ENCODE results near the gene NUDCD3. TPM values are rescaled to one million over a fixed set of nuclear protein-coding genes. Genes with fewer than 3 reads are reported as not detected.

The NUDCD3 gene
- total RNA-seq, 1 donor from 2014 or later, result 35.4 TPM

- Histone ChIP-seq H3K79me2 (ENCODE audit: low read depth) (no peaks in the 10 kb centered on the region), H3K9ac (no peak overlapping the region), H3K4me2 (no peak overlapping the region), H3K4me1 (no peaks in the 10 kb centered on the region), H3K4me3 (no peak overlapping the region), H3K36me3 (no peaks in the 10 kb centered on the region), H3K9me3 (ENCODE audit: low read depth) (no peaks in the 10 kb centered on the region), H3K27ac (no peak overlapping the region), H3F3A (ENCODE audit: low read depth) (no peaks in the 10 kb centered on the region), H2AFZ (replicated peaks) (peak overlapping the region; percentile 82), H3K27me3 (no peaks in the 10 kb centered on the region), H4K20me1 (ENCODE audit: low read depth) (no peaks in the 10 kb centered on the region)
- Mint-ChIP-seq H3K36me3 (no peaks in the 10 kb centered on the region), H3K4me3 (no peak overlapping the region), H3K27me3 (ENCODE audit: insufficient read depth, low read depth) (peaks cover 4% of the 10 kb centered on the region), H3K27ac (no peak overlapping the region), H3K9me3 (peaks cover under 1% of the 10 kb centered on the region), H3K4me1 (no peaks in the 10 kb centered on the region)
- TF ChIP-seq EZH2 (IDR thresholded peaks at IDR 0.05) (no peak), CTCF (IDR thresholded peaks at IDR 0.05) (no peak), EZH2phosphoT487 (IDR thresholded peaks at IDR 0.05) (no peak)
- DNase-seq (ENCODE audit: low spot score), result no peak
Measured at GRCh38 chr7:44533301-44534055, 43.0 kb upstream of the NUDCD3 start.

- H3K27ac ChIP-seq, result no peak overlapping the region
Measured at GRCh38 chr7:44531421-44532380, 41.2 kb upstream of the NUDCD3 start.

GRCh38 chr7:44530990-44531389 lies 40.5 kb upstream of the NUDCD3 start:
- Mint-ChIP-seq H3K9me3 (peaks cover 3% of the 10 kb centered on the region), H3K27ac (no peak overlapping the region), H3K4me1 (no peaks in the 10 kb centered on the region), H3K36me3 (no peaks in the 10 kb centered on the region), H3K4me3 (no peak overlapping the region), H3K27me3 (ENCODE audit: insufficient read depth, low read depth) (peaks cover 4% of the 10 kb centered on the region)
- Histone ChIP-seq H3F3A (ENCODE audit: low read depth) (no peaks in the 10 kb centered on the region), H3K4me1 (no peaks in the 10 kb centered on the region), H3K9me3 (ENCODE audit: low read depth) (no peaks in the 10 kb centered on the region), H3K27me3 (no peaks in the 10 kb centered on the region), H3K36me3 (no peaks in the 10 kb centered on the region), H4K20me1 (ENCODE audit: low read depth) (no peaks in the 10 kb centered on the region), H3K4me3 (no peak overlapping the region), H2AFZ (replicated peaks) (no peak overlapping the region), H3K4me2 (no peak overlapping the region), H3K9ac (no peak overlapping the region), H3K27ac (no peak overlapping the region), H3K79me2 (ENCODE audit: low read depth) (no peaks in the 10 kb centered on the region)
- no peak for TF ChIP-seq CTCF (IDR thresholded peaks at IDR 0.05)
- TF ChIP-seq EZH2 (IDR thresholded peaks at IDR 0.05), result no peak
- no peak for TF ChIP-seq EZH2phosphoT487 (IDR thresholded peaks at IDR 0.05)
- no peak for DNase-seq (ENCODE audit: low spot score)

More at GRCh38 chr7:44531421-44532380, 41.2 kb upstream of the NUDCD3 start:
- H3K4me2 ChIP-seq, result no peak overlapping the region
- Mint-ChIP-seq H3K4me1 (no peaks in the 10 kb centered on the region), H3K36me3 (no peaks in the 10 kb centered on the region), H3K9me3 (peaks cover 2% of the 10 kb centered on the region), H3K4me3 (no peak overlapping the region), H3K27me3 (ENCODE audit: insufficient read depth, low read depth) (peaks cover 4% of the 10 kb centered on the region), H3K27ac (no peak overlapping the region)
- no peak overlapping the region for H3K9ac ChIP-seq
- no peaks in the 10 kb centered on the region for H3F3A ChIP-seq (ENCODE audit: low read depth)
- no peaks in the 10 kb centered on the region for H3K27me3 ChIP-seq
- no peaks in the 10 kb centered on the region for H3K79me2 ChIP-seq (ENCODE audit: low read depth)
- no peak for DNase-seq (ENCODE audit: low spot score)
- no peaks in the 10 kb centered on the region for H3K4me1 ChIP-seq
- no peak overlapping the region for H2AFZ ChIP-seq (replicated peaks)
- H3K4me3 ChIP-seq, result no peak overlapping the region
- no peaks in the 10 kb centered on the region for H3K9me3 ChIP-seq (ENCODE audit: low read depth)
- no peaks in the 10 kb centered on the region for H4K20me1 ChIP-seq (ENCODE audit: low read depth)
- H3K36me3 ChIP-seq, result no peaks in the 10 kb centered on the region
- no peak for TF ChIP-seq EZH2phosphoT487 (IDR thresholded peaks at IDR 0.05)
- no peak for TF ChIP-seq CTCF (IDR thresholded peaks at IDR 0.05)
- TF ChIP-seq EZH2 (IDR thresholded peaks at IDR 0.05), result no peak
